Uterus (tissue), 2 donors: Measurements from ENCODE around the gene CLIC3.

ENCODE experiments used
- POLR2A ChIP-seq, 2 donors: fragments of 450-650 bp; IDR thresholded peaks; one replicate each; pipeline ENCODE4 v1.6.1; 2016; ENCODE audit warnings: antibody characterized with exemption in 2 of 2, mild to moderate bottlenecking in 1 of 2, moderate library complexity in 1 of 2
- TF ChIP-seq, protein P1 (sequence below), 4 experiments: fragments of 200-600 bp in 2 of 4; fragments of 450-650 bp in 2 of 4; sonication (generic) in 2 of 4; IDR thresholded peaks; one replicate each; pipeline ENCODE4 v1.5.1; 2016 to 2019; ENCODE audit warnings: antibody characterized with exemption in 4 of 4, mild to moderate bottlenecking in 2 of 4, moderate library complexity in 1 of 4

GRCh38 chr9:137014776-137015539, 18.6 kb upstream of the CLIC3 start:
- TF ChIP-seq, protein P1, sequence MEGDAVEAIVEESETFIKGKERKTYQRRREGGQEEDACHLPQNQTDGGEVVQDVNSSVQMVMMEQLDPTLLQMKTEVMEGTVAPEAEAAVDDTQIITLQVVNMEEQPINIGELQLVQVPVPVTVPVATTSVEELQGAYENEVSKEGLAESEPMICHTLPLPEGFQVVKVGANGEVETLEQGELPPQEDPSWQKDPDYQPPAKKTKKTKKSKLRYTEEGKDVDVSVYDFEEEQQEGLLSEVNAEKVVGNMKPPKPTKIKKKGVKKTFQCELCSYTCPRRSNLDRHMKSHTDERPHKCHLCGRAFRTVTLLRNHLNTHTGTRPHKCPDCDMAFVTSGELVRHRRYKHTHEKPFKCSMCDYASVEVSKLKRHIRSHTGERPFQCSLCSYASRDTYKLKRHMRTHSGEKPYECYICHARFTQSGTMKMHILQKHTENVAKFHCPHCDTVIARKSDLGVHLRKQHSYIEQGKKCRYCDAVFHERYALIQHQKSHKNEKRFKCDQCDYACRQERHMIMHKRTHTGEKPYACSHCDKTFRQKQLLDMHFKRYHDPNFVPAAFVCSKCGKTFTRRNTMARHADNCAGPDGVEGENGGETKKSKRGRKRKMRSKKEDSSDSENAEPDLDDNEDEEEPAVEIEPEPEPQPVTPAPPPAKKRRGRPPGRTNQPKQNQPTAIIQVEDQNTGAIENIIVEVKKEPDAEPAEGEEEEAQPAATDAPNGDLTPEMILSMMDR (IDR thresholded peaks at IDR 0.05) = no peak
- TF ChIP-seq POLR2A (IDR thresholded peaks at IDR 0.05) = no peak
